ENCODE data around the gene NTRK1.

The NTRK1 gene

DNA sequence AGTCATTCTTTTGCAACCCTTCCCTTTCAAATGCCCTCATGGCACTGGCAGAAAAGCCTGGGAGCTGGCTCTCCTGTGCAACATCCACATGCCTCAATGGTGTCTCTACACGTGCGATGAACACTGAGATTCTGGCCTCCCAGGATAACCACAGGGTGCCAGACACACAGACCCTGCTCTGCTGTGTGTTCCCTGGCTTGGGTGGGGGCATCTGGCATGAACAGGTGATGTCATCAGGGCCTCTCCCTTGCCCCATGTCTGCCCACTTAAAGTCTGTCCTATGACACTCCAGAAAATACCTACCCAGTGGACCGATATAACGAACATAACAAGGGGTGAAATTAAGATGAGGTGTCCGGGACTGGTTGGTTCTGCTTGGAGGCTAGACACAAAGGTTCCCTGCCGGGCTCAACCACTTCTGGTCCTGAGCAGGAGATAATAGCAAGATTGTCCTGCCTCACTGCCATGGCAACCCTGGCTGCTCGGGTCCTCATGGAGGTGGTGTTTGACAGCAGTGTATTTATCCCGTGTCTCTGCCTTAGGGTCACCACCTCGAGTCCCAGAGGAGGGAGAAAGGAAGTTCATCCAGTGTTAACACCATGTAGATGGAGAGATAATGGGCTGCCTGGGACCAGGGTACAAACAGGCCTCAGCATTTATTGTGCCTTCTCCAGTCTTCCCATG, 21.1 kb upstream of the NTRK1 start:
- DNase-seq: no peak

DNA sequence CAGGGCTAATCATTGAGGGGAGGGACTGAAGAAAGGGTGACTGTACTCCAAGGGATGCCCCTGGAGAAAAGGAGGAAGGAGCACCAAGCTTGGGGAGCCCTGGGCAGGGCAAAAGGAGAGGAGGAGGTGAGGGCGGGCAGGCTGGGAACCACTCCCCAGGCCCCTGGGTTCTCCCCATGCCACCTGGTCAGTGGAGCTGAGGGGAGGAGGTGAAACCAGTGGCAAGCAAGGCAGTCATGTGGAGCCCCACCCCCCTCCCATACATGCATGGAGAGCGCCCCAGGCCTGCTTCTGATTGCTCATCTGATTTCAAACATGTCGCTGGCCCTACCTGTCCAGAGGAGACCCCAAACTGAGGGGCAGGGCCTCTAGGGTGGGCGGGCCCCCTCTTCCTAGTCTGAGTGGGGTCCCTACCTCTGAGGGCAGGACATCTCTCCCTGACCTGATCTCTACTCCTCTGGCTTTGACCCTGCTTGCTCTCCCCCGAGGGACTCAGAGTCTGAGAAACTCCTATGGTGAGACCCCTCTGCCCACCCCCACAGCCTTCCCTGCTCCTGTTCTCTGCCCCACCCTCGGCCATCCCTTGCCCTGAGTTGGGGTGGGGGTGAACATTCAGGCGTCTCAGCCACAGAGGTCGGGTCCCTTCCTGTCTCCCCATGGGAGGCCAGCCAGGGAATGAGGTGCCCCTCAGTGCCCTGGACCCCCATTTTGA, 20.3 kb upstream of the NTRK1 start:
- no peak for DNase-seq

DNA sequence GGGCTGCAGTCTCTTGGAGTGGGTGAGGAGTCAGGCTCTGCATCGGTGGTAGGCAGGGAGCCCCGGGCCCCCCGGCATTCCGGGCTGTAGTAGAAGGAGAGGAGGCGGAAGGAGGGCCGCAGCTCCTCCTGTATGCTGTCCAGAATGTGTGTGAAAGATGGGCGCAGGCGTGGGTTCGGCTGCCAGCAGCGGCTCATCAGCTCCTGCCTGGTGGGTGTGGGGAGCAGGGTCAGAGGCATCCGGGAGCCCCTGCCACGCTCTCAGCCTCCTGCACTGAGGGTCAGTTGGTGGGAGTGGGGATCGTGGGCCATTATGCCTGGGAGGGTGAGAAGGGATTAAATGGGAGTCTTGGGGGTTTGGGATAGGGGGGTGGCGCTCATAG, 19.8 kb upstream of the NTRK1 start:
- DNase-seq: no peak

DNA sequence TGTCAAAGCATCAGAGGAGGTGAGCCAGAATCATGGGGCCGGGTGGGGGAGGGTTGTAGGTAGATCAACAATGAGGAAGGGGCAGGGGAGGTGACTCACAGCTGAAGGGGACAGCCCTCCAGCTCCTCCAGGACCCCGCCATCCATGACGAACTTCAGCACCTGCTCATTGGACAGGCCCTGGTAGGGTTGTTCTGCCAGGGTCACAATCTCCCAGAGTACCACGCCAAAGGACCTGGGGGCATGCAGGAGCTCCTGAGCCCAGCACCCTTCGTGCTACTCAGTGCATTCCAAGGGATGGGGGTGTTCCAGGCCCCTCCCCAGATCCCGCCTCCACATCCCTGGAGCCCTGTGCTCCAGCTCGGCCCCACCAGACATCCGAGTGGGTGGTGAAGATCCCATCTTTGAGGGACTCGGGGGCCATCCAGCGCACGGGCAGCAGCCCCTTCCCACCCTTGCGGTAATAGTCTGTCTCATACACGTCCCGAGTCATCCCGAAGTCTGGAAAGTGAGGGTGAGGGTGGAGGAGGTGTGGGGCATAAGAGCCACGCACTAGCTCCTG, 19.3 kb upstream of the NTRK1 start:
- no peak for DNase-seq

DNA sequence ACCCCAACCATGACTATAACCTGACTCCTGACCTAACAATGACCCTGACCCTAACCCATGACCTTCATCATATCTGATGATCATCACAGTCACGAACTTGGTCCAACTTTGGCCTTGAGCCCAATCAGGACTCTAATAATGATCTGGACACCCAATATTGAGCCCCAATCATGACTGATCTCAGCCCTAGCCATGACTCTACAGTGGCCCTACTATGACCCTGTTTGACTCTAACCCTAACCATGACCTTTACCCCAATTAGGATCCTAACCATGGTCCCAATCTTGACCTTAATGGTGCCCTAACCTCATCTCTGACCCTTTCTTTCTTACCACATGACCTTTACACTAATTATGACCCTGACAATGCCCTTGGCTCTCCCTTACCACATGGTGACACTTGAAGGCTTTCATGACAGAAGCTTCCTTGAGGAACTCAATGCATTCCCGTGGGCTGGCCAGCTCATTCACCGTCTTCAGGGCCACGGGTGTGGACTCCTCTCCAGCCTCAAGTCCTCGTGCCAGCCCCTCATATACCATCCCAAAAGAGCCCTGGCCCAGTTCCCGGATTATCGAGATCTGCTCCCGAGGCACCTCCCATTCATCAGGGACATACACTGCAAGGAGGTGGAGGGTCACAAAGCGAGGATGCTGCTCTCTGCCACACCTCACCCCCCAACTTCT, 17.9 kb upstream of the NTRK1 start:
- DNase-seq: no peak

DNA sequence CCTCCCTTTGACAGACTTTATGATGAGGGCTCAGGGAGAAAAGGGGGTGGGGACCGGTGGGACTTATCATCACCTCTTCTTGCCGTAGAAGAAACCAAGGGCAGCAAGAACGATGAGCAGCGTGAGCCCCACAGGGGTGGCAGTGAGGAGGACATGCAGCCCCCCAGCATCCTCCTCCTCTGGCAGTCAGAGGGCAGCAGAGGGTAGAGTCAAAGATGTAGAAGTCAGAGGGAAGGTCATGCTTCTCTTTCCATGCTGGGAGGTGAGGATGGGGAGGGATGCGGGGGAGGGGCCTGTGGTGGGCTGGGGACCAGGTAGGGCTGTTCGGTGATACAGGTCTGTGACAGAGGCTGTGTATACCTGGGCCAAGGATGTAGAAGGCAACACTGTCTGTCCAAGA, 16.6 kb upstream of the NTRK1 start:
- DNase-seq: no peak

DNA sequence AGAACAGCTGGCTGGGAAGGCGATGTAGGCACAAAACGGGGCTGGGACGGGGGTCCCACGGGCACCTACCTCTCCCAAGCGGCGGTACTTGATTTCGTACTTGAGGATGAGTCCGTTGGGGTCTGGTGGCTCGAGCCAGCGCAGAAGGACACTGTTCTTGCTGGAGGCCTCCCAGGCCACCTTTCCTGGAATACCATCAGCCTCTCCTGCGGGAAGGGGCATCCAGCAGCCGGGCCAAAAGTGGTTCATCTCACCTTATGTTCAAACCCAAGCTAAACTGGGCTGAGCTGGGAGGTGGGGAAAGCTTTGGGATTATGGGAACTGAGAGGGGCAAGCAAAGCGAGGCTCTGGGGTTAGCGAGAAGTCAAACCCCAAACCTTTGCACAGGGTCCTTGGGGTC, 16.0 kb upstream of the NTRK1 start:
- DNase-seq: no peak

DNA sequence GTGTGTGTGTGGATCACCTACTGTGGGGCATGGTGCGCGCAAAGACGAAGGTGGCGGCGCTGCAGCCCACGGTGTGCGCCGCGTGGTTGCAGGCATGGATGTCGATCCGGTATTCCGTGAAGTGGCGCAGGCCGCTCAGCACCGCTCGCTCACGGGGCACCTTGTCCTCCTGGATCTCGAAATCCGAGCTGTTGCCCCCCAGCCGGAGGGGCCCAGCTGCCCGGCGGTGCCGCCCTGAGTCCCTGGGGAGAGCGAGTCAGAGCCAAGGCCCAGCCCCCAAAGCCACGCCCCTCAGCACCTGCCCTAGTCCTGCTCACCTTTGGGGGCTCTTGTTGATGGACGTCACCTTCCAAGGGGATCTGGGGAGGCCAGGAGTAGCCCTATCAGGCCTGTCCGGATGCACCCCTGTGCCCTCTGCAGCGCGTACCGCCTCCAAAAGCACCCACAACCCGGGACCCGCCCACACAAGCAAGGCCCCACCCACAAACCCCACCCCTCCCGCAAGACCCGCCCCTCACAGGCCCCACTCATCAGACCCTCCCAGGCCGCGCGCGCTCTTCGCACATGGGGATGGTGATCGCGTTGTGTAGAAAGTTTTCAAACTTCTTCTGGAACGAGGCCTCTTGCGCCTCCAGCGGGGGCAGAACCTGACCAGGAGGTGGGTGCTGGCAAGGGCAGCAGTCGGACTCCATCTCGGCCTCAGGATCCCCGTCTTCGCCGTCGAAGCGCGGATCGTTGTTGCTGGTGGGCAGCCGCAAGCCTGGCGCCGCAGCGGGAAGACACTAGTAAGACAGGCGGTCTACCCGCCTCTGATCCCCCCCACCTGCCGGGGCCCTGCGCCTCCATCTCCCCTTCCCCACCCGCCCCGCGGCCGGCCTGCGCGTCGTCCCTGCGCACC, 15.4 kb upstream of the NTRK1 start:
- no peak for DNase-seq

DNA sequence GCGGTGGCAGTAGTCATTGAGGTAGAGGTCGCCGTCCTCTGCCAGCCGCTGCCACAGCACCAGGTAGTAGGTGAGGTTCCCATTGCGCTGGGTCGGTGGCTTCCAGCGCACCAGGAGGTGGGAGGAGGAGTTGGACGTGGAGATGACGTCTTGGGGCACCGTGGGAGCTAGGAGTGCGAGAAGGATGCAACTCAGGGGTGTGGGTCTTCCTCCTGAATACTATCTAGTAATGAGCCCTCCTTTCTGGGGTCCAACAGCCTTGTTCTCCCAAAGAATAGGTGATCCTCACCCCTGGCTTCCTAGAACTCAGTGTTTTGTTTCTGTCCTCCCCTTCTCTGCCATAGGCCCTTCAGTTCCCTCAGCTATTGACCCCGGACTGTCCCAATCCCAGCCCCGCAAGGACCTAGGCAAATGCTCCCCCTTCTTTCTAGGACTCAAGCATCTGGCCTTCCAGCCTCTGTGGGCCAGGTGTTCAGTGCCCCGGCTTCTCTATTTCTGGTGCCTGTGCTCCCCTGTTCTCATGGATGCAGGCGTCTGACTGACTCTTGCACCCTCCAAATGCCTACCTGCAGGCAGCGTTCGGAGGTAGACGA, 14.6 kb upstream of the NTRK1 start:
- no peak for DNase-seq

DNA sequence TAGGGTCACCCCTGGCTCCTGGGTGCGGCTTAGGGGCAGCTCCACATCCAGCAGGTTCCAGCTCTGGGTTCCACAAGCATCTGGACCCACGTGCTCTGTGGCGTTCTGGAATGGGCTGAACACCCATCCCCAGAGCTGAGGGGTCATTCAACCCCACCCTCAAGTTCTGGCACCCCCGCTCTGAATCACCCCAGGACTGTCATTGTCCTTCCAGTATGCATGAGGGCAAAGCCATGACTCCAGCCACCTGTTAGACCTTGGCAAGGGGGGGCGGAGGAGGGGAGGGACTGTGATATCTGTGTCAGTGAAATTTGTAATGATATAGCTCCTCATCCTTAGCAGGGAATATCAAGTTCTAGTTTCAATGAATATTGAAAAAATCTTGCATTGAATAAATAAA, 14.0 kb upstream of the NTRK1 start:
- no peak for DNase-seq

DNA sequence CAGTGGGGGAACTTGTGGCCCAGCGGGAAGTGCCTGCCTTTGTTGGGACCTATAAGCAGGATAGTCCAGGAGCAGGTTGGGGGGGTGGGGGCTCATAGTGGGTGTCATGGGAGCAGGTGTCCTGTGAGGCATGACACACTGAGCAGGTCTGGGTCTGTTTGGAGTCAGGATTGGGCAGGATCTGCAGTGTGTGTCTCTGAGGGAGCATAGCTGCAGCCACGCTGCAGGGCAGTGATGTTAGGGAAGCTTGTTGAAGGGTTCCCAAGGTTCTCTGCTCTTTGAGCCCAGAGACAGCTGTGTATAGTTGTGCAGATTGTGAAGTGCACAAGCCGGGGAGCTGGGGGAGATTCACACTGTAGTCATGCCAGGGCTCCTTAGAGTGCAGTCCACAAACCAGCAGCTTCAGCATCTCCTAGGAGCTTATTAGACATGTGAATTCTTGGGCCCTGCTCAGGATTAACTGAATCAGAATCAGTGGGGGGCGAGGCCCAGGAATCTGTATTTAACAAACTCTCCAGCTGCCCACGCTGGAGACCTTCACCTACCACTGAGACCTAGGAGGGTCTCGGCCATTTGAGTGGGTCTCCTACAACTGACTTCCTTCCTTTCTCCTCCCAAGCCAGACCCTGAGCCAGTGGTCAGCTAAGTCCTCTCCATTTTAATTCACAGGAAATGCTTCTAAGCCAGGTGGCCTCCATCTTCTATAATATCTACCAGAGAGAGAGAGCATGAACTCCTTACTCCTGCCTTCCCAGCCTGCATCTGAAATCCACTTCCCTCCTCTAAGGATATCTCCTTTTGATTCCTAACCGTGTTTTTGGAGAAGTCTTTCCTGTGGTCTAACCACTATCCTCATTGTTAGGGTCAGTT, 12.8 kb upstream of the NTRK1 start:
- DNase-seq: no peak

DNA sequence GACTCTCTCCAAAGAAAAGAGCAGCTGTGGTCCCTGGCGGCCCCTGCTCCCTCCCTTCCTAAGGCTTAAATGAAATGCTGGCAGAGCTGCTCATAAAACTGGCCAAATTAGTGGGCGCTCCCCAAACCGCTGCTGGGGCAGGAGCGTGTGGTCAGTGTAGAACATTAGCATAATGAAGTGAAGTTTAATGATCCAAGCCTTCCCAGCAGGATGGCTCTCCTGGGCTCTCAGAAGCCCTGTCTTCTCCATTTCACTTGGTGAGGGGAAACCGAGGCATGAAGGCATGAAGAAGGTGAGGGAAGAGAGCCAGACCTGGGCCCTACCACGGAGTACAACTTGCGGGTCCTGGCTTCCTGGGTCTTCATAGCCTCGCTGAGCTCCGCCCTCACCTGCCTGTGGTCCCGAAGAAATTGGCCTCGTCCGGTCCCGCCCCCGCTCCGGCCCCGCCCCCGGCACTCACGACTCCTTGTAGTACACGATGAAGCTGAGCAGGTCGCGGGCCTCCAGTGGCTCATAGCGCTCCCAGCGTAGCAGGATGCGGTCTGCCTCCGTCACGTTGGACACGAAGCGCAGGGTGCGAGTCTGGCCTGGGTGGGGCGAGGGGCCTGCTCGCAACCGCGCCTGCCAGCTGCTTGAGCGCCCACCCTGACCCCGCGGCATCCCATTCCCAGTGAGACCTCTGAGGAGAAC, 12.1 kb upstream of the NTRK1 start:
- DNase-seq: no peak

DNA sequence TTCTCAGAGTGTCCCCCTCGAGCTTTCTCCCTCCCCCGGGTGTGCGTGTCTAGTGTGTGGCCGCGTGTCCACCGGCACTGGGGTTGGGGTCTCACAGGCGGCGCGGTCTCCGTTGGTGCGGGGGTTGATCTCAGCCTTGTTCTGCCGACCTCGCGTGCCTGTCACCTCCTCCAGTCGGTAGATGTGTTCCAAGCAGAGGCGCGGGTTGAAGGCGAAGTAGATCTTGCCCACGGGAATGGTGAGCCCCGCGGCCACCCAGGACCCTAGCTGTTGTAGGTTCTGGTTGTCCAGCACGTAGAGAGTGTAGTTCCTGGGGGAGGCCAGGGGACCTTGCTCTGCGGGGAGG, 11.5 kb upstream of the NTRK1 start:
- no peak for DNase-seq

DNA sequence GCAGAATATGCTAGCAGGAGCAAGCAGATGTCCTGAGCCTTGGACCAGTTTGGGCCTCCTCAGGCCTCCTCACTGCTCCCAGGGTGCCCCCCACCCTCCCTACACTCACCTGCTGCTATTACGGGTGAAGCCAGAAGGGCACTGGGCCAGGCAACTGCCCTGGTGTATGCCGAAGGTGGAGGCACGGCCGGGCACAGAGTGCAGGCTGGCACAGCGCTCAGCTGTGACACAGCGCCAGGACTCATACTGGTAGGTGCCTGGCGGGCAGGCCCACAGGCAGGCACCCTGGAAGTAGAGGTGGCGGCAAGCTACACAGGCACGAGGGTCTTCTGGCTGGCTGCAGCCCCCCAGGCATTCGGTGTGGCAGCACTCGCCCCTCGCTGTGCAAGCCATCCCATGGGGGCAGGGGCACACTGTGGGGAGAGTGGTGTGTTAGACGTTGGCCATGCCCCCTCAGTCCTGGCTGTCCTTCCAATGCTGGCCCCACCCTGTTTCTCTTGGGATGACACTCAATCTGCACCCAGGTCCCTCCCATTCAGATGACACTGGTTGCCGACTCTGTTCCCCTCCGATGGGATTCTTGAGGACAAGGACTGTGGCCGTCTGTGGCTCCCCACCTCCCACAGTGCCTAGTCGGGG, 8.8 kb upstream of the NTRK1 start:
- no peak for DNase-seq

DNA sequence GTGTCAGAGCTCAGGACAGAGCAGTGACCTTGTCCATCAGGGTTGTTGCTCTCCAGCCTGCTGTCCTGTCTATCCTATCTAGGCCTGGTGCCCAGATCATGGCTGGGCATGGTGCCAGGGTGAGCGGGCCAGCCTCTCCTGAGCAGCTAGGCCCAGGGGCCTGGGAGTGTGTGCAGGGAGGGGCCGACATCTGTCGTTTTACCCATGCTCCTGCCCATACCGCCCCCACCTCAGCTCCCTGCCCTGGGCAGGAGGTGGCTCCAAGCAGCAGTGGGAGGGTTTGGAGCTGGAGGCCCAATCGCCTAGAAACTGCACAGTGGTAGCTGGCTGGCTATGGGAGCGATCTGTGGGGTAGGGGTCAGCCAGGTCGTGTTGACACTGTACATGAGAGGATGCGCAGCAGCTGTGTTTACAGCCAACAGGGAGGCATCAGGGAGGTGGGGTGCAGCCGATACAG, 8.2 kb upstream of the NTRK1 start:
- no peak for DNase-seq

DNA sequence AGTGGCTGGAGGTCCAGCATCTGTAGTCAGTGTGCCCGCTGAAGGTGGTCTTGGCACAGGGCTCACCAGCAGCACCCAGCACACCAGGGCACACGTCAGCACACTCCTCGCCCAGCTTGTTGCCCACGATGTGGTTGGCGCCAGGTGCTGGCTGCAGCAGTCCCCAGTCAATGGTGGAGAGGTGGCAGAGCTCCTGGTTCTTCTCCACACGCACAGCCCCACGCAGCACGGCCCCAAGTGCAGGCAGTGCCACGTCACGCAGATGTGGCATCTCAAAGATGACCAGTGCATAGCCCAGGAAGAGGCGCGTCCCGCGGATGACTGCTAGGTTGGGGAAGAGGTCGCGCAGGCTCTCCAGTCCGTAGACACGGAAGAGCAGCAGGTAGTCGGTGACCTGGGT, 6.9 kb upstream of the NTRK1 start:
- no peak for DNase-seq

DNA sequence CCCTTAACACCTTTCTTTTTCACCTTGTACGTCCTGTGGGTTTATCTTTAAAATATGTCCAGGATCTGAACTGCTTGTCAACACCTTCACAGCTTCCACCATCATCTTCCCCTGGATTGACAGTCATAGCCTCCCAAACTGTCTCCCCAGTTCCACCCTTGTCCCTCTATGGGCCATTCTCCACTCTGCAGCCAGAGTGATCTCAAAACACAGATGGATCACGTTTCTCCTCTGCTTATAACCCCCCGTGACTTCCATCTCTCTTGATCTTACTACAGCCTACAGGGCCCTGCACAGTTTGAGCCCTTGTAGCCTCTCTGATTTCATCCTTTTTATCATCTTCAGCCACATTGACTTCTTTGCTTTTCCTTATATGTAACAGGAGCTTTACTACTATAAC, 6.0 kb upstream of the NTRK1 start:
- DNase-seq: no peak

DNA sequence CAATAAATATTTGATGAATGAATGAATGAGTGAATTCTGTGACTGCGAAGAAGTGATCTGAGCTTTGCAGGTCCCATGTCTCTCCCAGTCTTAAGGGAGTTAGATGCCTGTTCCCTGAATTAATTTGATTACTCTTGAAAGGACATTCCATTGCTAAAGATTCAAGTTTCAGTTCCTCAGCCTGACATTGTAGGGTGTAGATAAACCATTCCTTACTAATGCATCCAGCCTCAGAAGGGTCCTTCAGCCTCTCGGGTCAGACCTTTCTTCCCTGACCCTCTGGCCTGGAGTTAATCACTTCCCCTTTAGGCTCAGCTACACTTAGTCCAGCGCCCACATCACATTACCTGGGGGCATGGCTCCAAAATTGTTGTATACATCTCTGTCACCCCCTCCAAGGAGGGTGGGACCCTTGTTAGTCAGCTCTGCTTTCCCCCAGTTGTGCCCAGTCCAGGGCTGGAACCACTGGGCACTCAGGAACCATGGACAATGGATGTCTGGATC, 4.3 kb upstream of the NTRK1 start:
- DNase-seq: no peak

DNA sequence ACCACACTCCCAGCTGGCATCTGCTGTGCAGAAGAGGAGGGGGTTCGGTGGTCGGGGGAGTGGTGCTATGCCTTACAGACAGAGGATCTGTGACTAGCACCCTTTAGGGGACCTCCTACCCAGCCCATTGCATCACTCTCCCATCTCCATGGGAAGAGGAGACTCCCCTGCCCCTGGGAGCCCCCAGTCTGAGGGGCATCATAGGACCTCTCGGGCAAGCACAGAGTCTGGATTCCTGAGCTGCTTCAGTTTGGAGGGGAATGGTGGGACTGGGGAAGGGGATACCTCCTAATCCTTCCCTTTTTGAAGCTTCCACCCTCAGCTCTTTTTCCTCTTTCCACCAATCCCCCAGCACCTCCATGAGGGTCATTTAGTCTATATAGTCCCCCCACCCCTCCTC, 3.1 kb upstream of the NTRK1 start:
- DNase-seq: no peak

DNA sequence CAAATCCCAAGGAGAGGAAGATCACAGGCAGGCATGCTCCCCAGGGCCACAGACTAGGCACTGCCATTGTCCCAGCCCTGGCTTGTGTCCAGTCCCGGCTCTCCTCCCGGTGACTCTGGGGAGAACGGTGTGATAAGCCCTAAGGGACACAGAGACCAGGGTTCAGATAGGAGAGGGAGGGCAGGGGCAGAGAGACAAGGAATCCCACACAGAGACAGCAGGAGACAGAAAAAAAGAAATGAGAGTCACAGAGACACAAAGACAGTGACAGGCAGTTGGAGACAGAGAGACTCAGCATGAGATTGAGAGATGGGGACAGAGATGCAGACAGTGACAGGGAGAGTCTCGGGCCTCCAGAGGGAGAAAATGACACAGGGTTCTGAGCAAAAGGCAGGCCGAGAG, 2.1 kb upstream of the NTRK1 start:
- no peak for DNase-seq

Measured in kidney glomerular epithelial cell (primary cell).